Right atrium auricular region (tissue), 2 donors: Measurements from ENCODE around the gene MCU. TPM values are rescaled to one million over a fixed set of nuclear protein-coding genes. Genes with fewer than 3 reads are reported as not detected.
A peak's percentile ranks its signal among the peaks of the same experiment; 100 is the strongest.

ENCODE experiments used
- DNase-seq: peaks from one replicate; pipeline ENCODE4 v3.0.0-alpha.2; 2019; ENCODE audit warnings: low spot score
- H3K27ac ChIP-seq, 2 donors: fragments of 200-600 bp; sonication (generic); 1 replicate in 1 of 2; 2 replicates in 1 of 2; pipeline ENCODE4 v1.5.1; 2016 to 2019
- H3K27me3 ChIP-seq, 2 donors: fragments of 200-600 bp; sonication (generic); one replicate each; pipeline versions ENCODE4 v1.5.1 to v1.6.0; 2017 to 2019
- H3K36me3 ChIP-seq: fragments of 200-600 bp; sonication (generic); one replicate; pipeline ENCODE4 v1.5.1; 2016
- H3K4me1 ChIP-seq, 2 donors: fragments of 200-600 bp; sonication (generic); one replicate each; pipeline versions ENCODE4 v1.5.1 to v1.6.0; 2017 to 2019
- H3K4me3 ChIP-seq, 2 donors: fragments of 200-600 bp; sonication (generic); 1 replicate in 1 of 2; 2 replicates in 1 of 2; pipeline ENCODE4 v1.5.1; 2017 to 2019; ENCODE audit warnings: mild to moderate bottlenecking in 1 of 2, moderate library complexity in 1 of 2
- H3K9me3 ChIP-seq, 2 donors: fragments of 200-600 bp; sonication (generic); one replicate each; pipeline ENCODE4 v1.5.1; 2019
- CTCF ChIP-seq, 2 donors: fragments of 200-600 bp; sonication (generic); IDR thresholded peaks; one replicate each; pipeline ENCODE4 v1.5.1; 2019; ENCODE audit warnings: antibody characterized with exemption in 2 of 2
- total RNA-seq, 2 donors: library from RNA; depleted of rRNA; stranded (reverse); fragments of >200 nt; gene quantifications; one replicate each; pipeline ENCODE4 v1.1.0, GENCODE V29; 2016

Gene MCU
- total RNA-seq, 2 donors from 2014 or later: 12.4 to 14.2 TPM

- H3K27ac ChIP-seq: no peak overlapping the region
- H3K36me3 ChIP-seq: no peaks in the 10 kb centered on the region
- no peaks in the 10 kb centered on the region for H3K4me1 ChIP-seq
- DNase-seq: no peak
- H3K27me3 ChIP-seq: no peaks in the 10 kb centered on the region
- H3K4me3 ChIP-seq: no peak overlapping the region
- no peak for TF ChIP-seq CTCF (IDR thresholded peaks at IDR 0.05)
- peaks cover 0 to 10% of the 10 kb centered on the region in 2 donors for H3K9me3 ChIP-seq
Observed at GRCh38 chr10:72852508-72852907, 160.6 kb downstream of the MCU start.

- H3K27me3 ChIP-seq: no peaks in the 10 kb centered on the region
- no peak for TF ChIP-seq CTCF (IDR thresholded peaks at IDR 0.05)
- no peak overlapping the region for H3K27ac ChIP-seq
- H3K4me1 ChIP-seq: no peaks in the 10 kb centered on the region
- H3K4me3 ChIP-seq: no peak overlapping the region
- peaks cover 0 to 10% of the 10 kb centered on the region in 2 donors for H3K9me3 ChIP-seq
- H3K36me3 ChIP-seq: no peaks in the 10 kb centered on the region
- no peak for DNase-seq
Observed at GRCh38 chr10:72855129-72855528, 163.2 kb downstream of the MCU start.

- Histone ChIP-seq H3K4me3 (no peak overlapping the region), H3K36me3 (peaks cover 3% of the 10 kb centered on the region), H3K9me3 (peaks cover 0 to 10% of the 10 kb centered on the region in 2 donors), H3K4me1 (no peaks in the 10 kb centered on the region), H3K27me3 (no peaks in the 10 kb centered on the region), H3K27ac (no peak overlapping the region)
- TF ChIP-seq CTCF (IDR thresholded peaks at IDR 0.05): no peak
- DNase-seq: no peak
Observed at GRCh38 chr10:72855790-72856189, 163.8 kb downstream of the MCU start.

GRCh38 chr10:72858067-72858466, 166.1 kb downstream of the MCU start:
- Histone ChIP-seq H3K27me3 (no peaks in the 10 kb centered on the region), H3K4me3 (no peak overlapping the region), H3K4me1 (no peaks in the 10 kb centered on the region), H3K36me3 (peaks cover 15% of the 10 kb centered on the region), H3K27ac (no peak overlapping the region), H3K9me3 (peaks cover 0 to 2% of the 10 kb centered on the region in 2 donors)
- TF ChIP-seq CTCF (IDR thresholded peaks at IDR 0.05): no peak
- no peak for DNase-seq

- no peak for TF ChIP-seq CTCF (IDR thresholded peaks at IDR 0.05)
- H3K27ac ChIP-seq: no peak overlapping the region
- no peak for DNase-seq
- H3K4me3 ChIP-seq: no peak overlapping the region
- no peaks in the 10 kb centered on the region for H3K4me1 ChIP-seq
- no peaks in the 10 kb centered on the region for H3K9me3 ChIP-seq
- H3K27me3 ChIP-seq: no peaks in the 10 kb centered on the region
- peaks cover 15% of the 10 kb centered on the region for H3K36me3 ChIP-seq
Observed at GRCh38 chr10:72862957-72863356, 171.0 kb downstream of the MCU start.

GRCh38 chr10:72875250-72876055, 183.5 kb downstream of the MCU start:
- no peaks in the 10 kb centered on the region for H3K36me3 ChIP-seq
- no peaks in the 10 kb centered on the region for H3K4me1 ChIP-seq
- no peak overlapping the region for H3K27ac ChIP-seq
- H3K4me3 ChIP-seq: no peak overlapping the region
- H3K9me3 ChIP-seq: no peaks in the 10 kb centered on the region
- no peak for DNase-seq
- H3K27me3 ChIP-seq: no peaks in the 10 kb centered on the region
- TF ChIP-seq CTCF (IDR thresholded peaks at IDR 0.05): peak in 1 of 2 donors; percentile 64
